ENCODE measurements around the gene TCTA. TPM values are rescaled to one million over a fixed set of nuclear protein-coding genes. Genes with fewer than 3 reads are reported as not detected.

Gene TCTA
- total RNA-seq, 1 experiment from 2014 or later: 21.6 TPM

GRCh38 chr3:49415931-49416601, 3.8 kb downstream of the TCTA start:
- H3K36me3 ChIP-seq: peaks cover 67% of the 10 kb centered on the region
- no peak overlapping the region for H3K27ac ChIP-seq
- H3K4me1 ChIP-seq (replicated peaks): peaks cover 17% of the 10 kb centered on the region
- H3K9me3 ChIP-seq (replicated peaks): no peaks in the 10 kb centered on the region
- no peak for DNase-seq (ENCODE audit: low read depth in 1 of 2, low spot score in 2 of 2)
- no peak overlapping the region for H3K4me3 ChIP-seq
- no peaks in the 10 kb centered on the region for H3K27me3 ChIP-seq (replicated peaks)

- DNase-seq (ENCODE audit: low read depth in 1 of 2, low spot score in 2 of 2): no peak
These were observed 4.6 kb downstream of the TCTA start for GRCh38 chr3:49416867-49417266.

GRCh38 chr3:49417516-49418120, 5.4 kb downstream of the TCTA start:
- H3K27ac ChIP-seq: no peak overlapping the region
- no peaks in the 10 kb centered on the region for H3K27me3 ChIP-seq (replicated peaks)
- H3K4me1 ChIP-seq (replicated peaks): peaks cover 26% of the 10 kb centered on the region
- peaks cover 60% of the 10 kb centered on the region for H3K36me3 ChIP-seq
- no peak for DNase-seq (ENCODE audit: low read depth in 1 of 2, low spot score in 2 of 2)
- no peaks in the 10 kb centered on the region for H3K9me3 ChIP-seq (replicated peaks)
- no peak overlapping the region for H3K4me3 ChIP-seq

More at GRCh38 chr3:49416867-49417266, 4.6 kb downstream of the TCTA start:
- H3K27ac ChIP-seq: no peak overlapping the region
- H3K36me3 ChIP-seq: peaks cover 62% of the 10 kb centered on the region
- no peaks in the 10 kb centered on the region for H3K9me3 ChIP-seq (replicated peaks)
- H3K27me3 ChIP-seq (replicated peaks): no peaks in the 10 kb centered on the region
- H3K4me3 ChIP-seq: no peak overlapping the region
- peaks cover 25% of the 10 kb centered on the region for H3K4me1 ChIP-seq (replicated peaks)

- Histone ChIP-seq H3K4me1 (replicated peaks) (peaks cover 16% of the 10 kb centered on the region), H3K4me3 (no peak overlapping the region), H3K36me3 (peaks cover 19% of the 10 kb centered on the region), H3K27me3 (replicated peaks) (no peaks in the 10 kb centered on the region), H3K9me3 (replicated peaks) (no peaks in the 10 kb centered on the region), H3K27ac (no peak overlapping the region)
- DNase-seq (ENCODE audit: low read depth in 1 of 2, low spot score in 2 of 2): no peak
These were observed 9.7 kb downstream of the TCTA start for GRCh38 chr3:49421890-49422378.

GRCh38 chr3:49422379-49423248, 10.4 kb downstream of the TCTA start, which contains the start of gene AMT:
Gene AMT, minus strand, starts transcription at chr3:49422473. Its CDS starts 23 bp downstream, at chr3:49422450.
- H3K9me3 ChIP-seq (replicated peaks): no peaks in the 10 kb centered on the region
- H3K27me3 ChIP-seq (replicated peaks): no peaks in the 10 kb centered on the region
- no peak for DNase-seq (ENCODE audit: low read depth in 1 of 2, low spot score in 2 of 2)
- no peak within 1 kb of the TSS for H3K4me3 ChIP-seq
- H3K4me1 ChIP-seq (replicated peaks): peaks cover 16% of the 10 kb centered on the region
- H3K27ac ChIP-seq: 0 out of 2 replicates have a peak within 1 kb of the TSS, but pooled peaks have one; percentile 9
- H3K36me3 ChIP-seq: peaks cover 14% of the 10 kb centered on the region

GRCh38 chr3:49424816-49425215, 12.6 kb downstream of the TCTA start:
- no peak overlapping the region for H3K4me3 ChIP-seq
- peaks cover 7% of the 10 kb centered on the region; the same call in 1 of the 2 replicates for H3K36me3 ChIP-seq
- no peaks in the 10 kb centered on the region for H3K9me3 ChIP-seq (replicated peaks)
- H3K4me1 ChIP-seq (replicated peaks): peaks cover 21% of the 10 kb centered on the region
- no peaks in the 10 kb centered on the region for H3K27me3 ChIP-seq (replicated peaks)
- DNase-seq (ENCODE audit: low read depth in 1 of 2, low spot score in 2 of 2): no peak
- no peak overlapping the region for H3K27ac ChIP-seq

- Histone ChIP-seq H3K36me3 (no peaks in the 10 kb centered on the region), H3K27ac (no peak overlapping the region), H3K27me3 (replicated peaks) (no peaks in the 10 kb centered on the region), H3K9me3 (replicated peaks) (no peaks in the 10 kb centered on the region), H3K4me3 (no peak overlapping the region), H3K4me1 (replicated peaks) (peaks cover 6% of the 10 kb centered on the region)
- DNase-seq (ENCODE audit: low read depth in 1 of 2, low spot score in 2 of 2): no peak
These were observed 15.4 kb downstream of the TCTA start for GRCh38 chr3:49427586-49427985.

- Histone ChIP-seq H3K4me3 (peak overlapping the region; percentile 59), H3K9me3 (replicated peaks) (no peaks in the 10 kb centered on the region), H3K27me3 (replicated peaks) (no peaks in the 10 kb centered on the region), H3K4me1 (replicated peaks) (peaks cover 6% of the 10 kb centered on the region), H3K36me3 (no peaks in the 10 kb centered on the region), H3K27ac (peak overlapping the region; percentile 81)
- DNase-seq (ENCODE audit: low read depth in 1 of 2, low spot score in 2 of 2): no peak
These were observed 16.5 kb downstream of the TCTA start for GRCh38 chr3:49428752-49429080.

GRCh38 chr3:49434731-49435130, 22.5 kb downstream of the TCTA start:
- Histone ChIP-seq H3K36me3 (no peaks in the 10 kb centered on the region), H3K9me3 (replicated peaks) (no peaks in the 10 kb centered on the region), H3K27ac (no peak overlapping the region), H3K27me3 (replicated peaks) (no peaks in the 10 kb centered on the region), H3K4me1 (replicated peaks) (no peaks in the 10 kb centered on the region), H3K4me3 (no peak overlapping the region)
- DNase-seq (ENCODE audit: low read depth in 1 of 2, low spot score in 2 of 2): no peak

GRCh38 chr3:49445391-49445790, 33.2 kb downstream of the TCTA start:
- Histone ChIP-seq H3K4me3 (no peak overlapping the region), H3K9me3 (replicated peaks) (no peaks in the 10 kb centered on the region), H3K4me1 (replicated peaks) (peaks cover 14% of the 10 kb centered on the region), H3K27ac (no peak overlapping the region), H3K36me3 (no peaks in the 10 kb centered on the region), H3K27me3 (replicated peaks) (no peaks in the 10 kb centered on the region)
- DNase-seq (ENCODE audit: low read depth in 1 of 2, low spot score in 2 of 2): no peak

- peaks cover 9% of the 10 kb centered on the region for H3K4me1 ChIP-seq (replicated peaks)
- H3K27ac ChIP-seq: no peak overlapping the region
- DNase-seq (ENCODE audit: low read depth in 1 of 2, low spot score in 2 of 2): no peak
- H3K9me3 ChIP-seq (replicated peaks): no peaks in the 10 kb centered on the region
- no peaks in the 10 kb centered on the region for H3K27me3 ChIP-seq (replicated peaks)
- no peaks in the 10 kb centered on the region for H3K36me3 ChIP-seq
- no peak overlapping the region for H3K4me3 ChIP-seq
These were observed 41.4 kb downstream of the TCTA start for GRCh38 chr3:49453621-49454020.

GRCh38 chr3:49454458-49454857, 42.2 kb downstream of the TCTA start:
- H3K27ac ChIP-seq: no peak overlapping the region
- DNase-seq (ENCODE audit: low read depth in 1 of 2, low spot score in 2 of 2): no peak
- peaks cover 5% of the 10 kb centered on the region for H3K4me1 ChIP-seq (replicated peaks)

GRCh38 chr3:49454898-49455681, 42.9 kb downstream of the TCTA start:
- Histone ChIP-seq H3K36me3 (no peaks in the 10 kb centered on the region), H3K9me3 (replicated peaks) (no peaks in the 10 kb centered on the region), H3K4me1 (replicated peaks) (peaks cover 5% of the 10 kb centered on the region), H3K4me3 (no peak overlapping the region), H3K27ac (no peak overlapping the region), H3K27me3 (replicated peaks) (no peaks in the 10 kb centered on the region)
- DNase-seq (ENCODE audit: low read depth in 1 of 2, low spot score in 2 of 2): no peak

More at GRCh38 chr3:49454458-49454857, 42.2 kb downstream of the TCTA start:
- Histone ChIP-seq H3K36me3 (no peaks in the 10 kb centered on the region), H3K27me3 (replicated peaks) (no peaks in the 10 kb centered on the region), H3K4me3 (no peak overlapping the region), H3K9me3 (replicated peaks) (no peaks in the 10 kb centered on the region)

All from SJSA1 (cell line).